ENCODE measurements around the gene CTPS1.

GRCh38 chr1:40956407-40956806 lies 23.1 kb upstream of the CTPS1 start:
- TF ChIP-seq CTCF (IDR thresholded peaks at IDR 0.05) (no peak), CHD2 (IDR thresholded peaks at IDR 0.05; ENCODE audit: low read length, partially characterized antibody) (no peak), POLR2A (IDR thresholded peaks at IDR 0.05; ENCODE audit: low read length) (no peak), REST (IDR thresholded peaks at IDR 0.05) (no peak), CEBPB (IDR thresholded peaks at IDR 0.05) (no peak), JUN (IDR thresholded peaks at IDR 0.05) (no peak), ESRRA (IDR thresholded peaks at IDR 0.05; ENCODE audit: borderline replicate concordance, low read length) (no peak), EHMT2 (IDR thresholded peaks at IDR 0.05; ENCODE audit: low read depth) (no peak), JUNB (IDR thresholded peaks at IDR 0.05) (no peak)

Data from A549 (cell line).